GM12801 (cell line): ENCODE results near the gene BTN2A1.

Experiments
- TF ChIP-seq, protein P1 (sequence below): IDR thresholded peaks from one replicate; pipeline ENCODE4 v1.5.1; 2011; ENCODE audit warnings: control low read depth; ENCODE audit not compliant: insufficient read length; ENCODE audit errors: extremely low read depth

The BTN2A1 gene

DNA sequence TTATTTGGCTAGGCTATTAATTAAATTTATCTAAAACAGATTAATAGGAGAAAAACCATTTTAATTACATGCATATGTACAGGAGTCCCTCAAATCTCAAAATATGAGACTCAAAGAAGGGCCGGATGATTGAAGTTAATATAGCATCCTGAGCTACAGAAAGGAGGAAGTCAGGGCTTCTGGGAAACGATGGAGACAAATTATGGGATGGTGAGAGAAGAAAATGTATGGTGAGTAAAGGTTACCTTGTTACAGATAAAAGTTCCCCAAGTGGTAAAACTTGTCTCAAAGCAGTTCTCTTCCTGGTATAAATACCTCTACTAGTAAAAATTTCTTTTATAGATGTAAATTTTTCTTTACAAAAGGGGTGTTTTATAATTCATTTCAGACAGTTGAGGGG lies 26.4 kb downstream of the BTN2A1 start:
- TF ChIP-seq, protein P1, sequence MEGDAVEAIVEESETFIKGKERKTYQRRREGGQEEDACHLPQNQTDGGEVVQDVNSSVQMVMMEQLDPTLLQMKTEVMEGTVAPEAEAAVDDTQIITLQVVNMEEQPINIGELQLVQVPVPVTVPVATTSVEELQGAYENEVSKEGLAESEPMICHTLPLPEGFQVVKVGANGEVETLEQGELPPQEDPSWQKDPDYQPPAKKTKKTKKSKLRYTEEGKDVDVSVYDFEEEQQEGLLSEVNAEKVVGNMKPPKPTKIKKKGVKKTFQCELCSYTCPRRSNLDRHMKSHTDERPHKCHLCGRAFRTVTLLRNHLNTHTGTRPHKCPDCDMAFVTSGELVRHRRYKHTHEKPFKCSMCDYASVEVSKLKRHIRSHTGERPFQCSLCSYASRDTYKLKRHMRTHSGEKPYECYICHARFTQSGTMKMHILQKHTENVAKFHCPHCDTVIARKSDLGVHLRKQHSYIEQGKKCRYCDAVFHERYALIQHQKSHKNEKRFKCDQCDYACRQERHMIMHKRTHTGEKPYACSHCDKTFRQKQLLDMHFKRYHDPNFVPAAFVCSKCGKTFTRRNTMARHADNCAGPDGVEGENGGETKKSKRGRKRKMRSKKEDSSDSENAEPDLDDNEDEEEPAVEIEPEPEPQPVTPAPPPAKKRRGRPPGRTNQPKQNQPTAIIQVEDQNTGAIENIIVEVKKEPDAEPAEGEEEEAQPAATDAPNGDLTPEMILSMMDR, result no peak

DNA sequence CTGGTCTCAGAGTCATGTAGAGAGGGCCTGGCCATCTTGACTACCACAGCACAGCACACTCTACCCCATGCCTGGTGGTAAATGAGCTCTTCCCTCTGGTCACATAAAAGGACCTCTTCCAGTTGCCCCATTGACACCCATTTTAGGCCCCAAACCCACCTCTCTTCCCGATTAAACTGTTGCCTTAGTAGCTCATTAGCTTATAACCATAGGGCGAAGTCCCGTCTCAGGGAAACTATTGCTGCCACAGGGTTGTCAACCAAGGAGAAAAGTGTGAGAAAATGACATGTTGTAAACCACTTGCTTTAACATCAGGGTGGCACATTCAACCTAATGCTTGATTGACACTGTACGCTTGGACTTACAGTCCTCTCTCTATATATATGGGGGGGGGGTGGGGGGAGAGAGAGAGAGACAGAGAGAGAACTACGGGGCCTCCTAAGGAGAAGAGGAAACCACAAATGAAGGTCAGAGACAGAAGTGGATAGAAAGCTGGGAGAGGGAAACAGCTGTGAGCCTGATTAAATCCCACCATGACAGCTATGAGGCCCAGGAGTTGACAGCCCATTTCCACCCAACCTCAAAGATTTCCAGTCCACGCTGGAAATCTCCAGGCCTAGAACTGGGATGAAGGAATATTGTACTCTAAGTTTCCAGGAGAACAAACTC lies 27.5 kb downstream of the BTN2A1 start:
- TF ChIP-seq, protein P1, result no peak

DNA sequence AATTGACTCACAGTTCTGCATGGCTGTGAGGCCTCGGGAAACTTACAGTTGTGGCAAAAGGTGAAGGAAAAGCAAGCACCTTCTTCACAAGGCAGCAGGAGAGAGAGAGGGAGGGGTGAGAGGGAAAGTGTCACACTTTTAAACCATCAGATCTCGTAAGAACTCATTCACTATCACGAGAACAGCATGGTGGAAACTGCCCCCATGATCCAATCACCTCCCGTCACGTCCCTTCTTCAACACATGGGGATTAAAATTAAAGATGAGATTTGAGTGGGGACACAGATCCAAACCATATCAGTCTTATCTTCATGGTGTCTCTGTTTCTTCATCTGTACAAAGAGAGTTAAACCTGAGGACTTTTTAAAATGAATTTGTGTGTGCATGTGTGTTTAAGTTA lies 28.6 kb downstream of the BTN2A1 start:
- TF ChIP-seq, protein P1, result no peak

DNA sequence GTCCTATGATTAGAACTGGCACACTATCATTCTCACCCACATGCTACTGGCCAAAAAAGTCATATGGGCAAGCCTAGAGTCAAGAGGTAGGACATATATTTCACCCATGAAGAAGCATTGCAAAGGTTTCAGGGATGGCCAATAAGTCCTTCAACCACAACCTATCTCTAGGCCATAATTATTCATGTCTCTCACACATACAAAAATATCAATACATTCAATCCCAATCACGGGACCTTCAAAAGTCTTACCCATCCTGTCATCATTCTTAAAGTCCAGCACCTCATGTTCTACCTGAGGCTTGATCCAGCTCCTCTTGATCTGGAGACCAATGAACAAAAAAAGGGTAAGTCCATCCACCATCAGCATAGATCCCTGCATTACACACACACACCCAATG lies 29.7 kb downstream of the BTN2A1 start:
- TF ChIP-seq, protein P1, result no peak

DNA sequence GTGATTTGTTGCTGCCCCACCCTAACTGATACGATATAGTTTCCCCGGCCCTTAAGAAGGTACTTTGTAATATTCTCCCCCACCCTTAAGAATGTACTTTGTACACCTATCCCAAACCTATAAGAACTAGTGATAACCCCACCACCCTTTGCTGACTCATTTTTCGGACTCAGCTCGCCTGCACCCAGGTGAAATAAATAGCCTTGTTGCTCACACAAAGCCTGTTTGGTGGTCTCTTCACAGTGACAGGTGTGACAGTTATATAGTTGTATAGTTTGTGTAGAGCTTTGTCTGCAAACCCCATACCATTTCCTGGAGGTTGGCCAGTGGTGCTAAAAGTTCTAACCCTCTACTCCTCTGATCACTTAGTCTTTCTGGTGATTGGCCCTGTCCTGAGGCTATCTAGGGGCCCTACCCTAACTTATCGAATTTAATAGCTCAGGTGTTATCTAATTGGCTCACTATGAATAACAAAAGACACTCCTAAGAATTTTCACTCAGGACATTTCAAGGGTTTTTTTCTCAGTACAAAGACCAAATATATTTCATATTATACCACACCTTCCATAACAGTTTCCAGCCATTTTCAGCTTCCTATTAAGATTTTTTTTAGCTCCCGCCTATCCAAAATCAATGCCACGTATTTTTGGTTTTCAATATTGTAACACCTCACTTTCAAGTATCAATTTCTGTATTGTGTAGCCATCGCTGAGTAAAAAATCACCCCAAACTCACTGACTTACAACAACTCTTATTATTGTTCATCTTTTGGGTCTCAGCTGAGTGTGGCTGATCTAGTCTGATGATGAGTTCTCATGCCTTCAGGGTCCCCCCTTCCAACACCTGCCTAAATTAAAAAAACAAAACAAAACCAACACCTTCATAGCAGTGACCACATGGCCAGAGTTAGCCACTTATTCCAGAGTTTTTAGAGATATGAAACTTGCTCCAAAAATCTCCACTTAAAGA lies 32.5 kb downstream of the BTN2A1 start:
- TF ChIP-seq, protein P1, result no peak

DNA sequence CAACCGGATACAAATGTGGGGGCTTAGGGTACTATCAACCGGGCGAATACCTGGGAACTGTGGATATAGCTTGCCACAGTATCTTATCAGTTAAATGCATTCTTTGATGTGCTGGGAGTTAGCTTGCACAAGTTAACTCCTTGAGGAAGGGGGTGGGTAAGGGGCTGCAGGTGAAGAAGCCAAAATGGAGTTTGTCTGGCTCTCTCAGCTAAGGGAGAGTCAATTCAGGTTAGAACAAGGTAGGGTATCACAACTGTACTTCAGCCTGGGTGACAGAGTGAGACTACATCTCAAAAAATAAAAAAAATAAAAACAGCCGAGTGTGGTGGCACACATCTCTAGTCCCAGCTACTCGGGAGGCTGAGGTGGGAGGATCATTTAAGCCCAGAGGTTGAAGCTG lies 33.8 kb downstream of the BTN2A1 start:
- TF ChIP-seq, protein P1, result no peak

DNA sequence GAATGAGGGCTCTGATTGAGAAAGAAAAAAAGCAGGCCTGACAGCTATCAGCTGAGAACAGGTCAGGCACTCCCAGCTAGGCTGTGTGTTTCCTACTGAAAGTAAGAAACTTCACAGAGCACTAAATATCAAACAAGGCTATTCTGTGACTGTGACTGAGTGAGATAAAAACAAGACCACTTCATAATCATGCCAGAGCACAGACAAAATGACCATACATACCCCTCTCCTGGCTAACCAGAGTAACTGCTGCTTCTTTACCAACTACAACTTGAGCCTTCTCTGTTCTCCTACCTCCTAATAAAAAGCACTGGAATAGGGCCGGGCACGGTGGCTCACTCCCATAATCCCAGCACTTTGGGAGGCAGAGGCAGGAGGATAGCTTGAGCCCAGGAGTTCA lies 35.5 kb downstream of the BTN2A1 start:
- TF ChIP-seq, protein P1, result no peak
